Liver (tissue), 9 donors: ENCODE data around the gene CRK. TPM values are rescaled to one million over a fixed set of nuclear protein-coding genes. Genes with fewer than 3 reads are reported as not detected.

Experiments
- DNase-seq: peaks from one replicate; pipeline ENCODE4 v3.0.0-alpha.2; 2017; ENCODE audit warnings: low spot score
- H3K27ac ChIP-seq, 2 donors: one replicate each; pipeline ENCODE4 v1.7.0; 2013; ENCODE audit warnings: inconsistent platforms in 2 of 2, low read length in 2 of 2, control low read depth in 1 of 2, low read depth in 1 of 2, mild to moderate bottlenecking in 1 of 2
- H3K27me3 ChIP-seq, 4 donors: one replicate each; pipeline versions ENCODE4 v1.6.1 to v1.7.0; 2013; ENCODE audit warnings: low read length in 3 of 4, inconsistent platforms in 1 of 4, mild to moderate bottlenecking in 1 of 4, moderate library complexity in 1 of 4; ENCODE audit not compliant: control insufficient read depth in 4 of 4, insufficient read depth in 4 of 4
- H3K36me3 ChIP-seq, 4 donors: one replicate each; pipeline versions ENCODE4 v1.6.1 to v1.7.0; 2013; ENCODE audit warnings: low read length in 3 of 4, mild to moderate bottlenecking in 3 of 4, low read depth in 1 of 4, moderate library complexity in 1 of 4; ENCODE audit not compliant: control insufficient read depth in 4 of 4, insufficient read depth in 3 of 4
- H3K4me1 ChIP-seq, 4 donors: one replicate each; pipeline versions ENCODE4 v1.6.1 to v1.7.0; 2013; ENCODE audit warnings: low read length in 3 of 4, mild to moderate bottlenecking in 3 of 4, moderate library complexity in 1 of 4; ENCODE audit not compliant: control insufficient read depth in 4 of 4, insufficient read depth in 4 of 4
- H3K4me3 ChIP-seq, 3 donors: one replicate each; pipeline versions ENCODE4 v1.6.1 to v1.7.0; 2013; ENCODE audit warnings: low read length in 3 of 3, control low read depth in 1 of 3, low read depth in 1 of 3, mild to moderate bottlenecking in 1 of 3
- H3K9ac ChIP-seq, 2 donors: one replicate each; pipeline ENCODE4 v1.7.0; 2013; ENCODE audit warnings: low read length in 2 of 2, mild to moderate bottlenecking in 2 of 2, moderate library complexity in 2 of 2, control low read depth in 1 of 2, low read depth in 1 of 2
- H3K9me3 ChIP-seq, 4 donors: one replicate each; pipeline versions ENCODE4 v1.6.1 to v1.7.0; 2013; ENCODE audit warnings: low read length in 3 of 4; ENCODE audit not compliant: control insufficient read depth in 4 of 4
- ATF3 ChIP-seq: IDR thresholded peaks from 2 replicates; pipeline ENCODE4 v1.6.1; 2016; ENCODE audit warnings: antibody characterized with exemption
- CTCF ChIP-seq: fragments of 150-350 bp; IDR thresholded peaks from 2 replicates; pipeline ENCODE4 v1.5.1; 2017; ENCODE audit warnings: improper control_type of control experiment, low read depth, low read length; ENCODE audit not compliant: missing input control
- EGR1 ChIP-seq, 2 donors: IDR thresholded peaks; 2 replicates each; pipeline ENCODE4 v1.6.1; 2016 to 2018; ENCODE audit warnings: antibody characterized with exemption in 2 of 2, low read depth in 2 of 2
- FOXA1 ChIP-seq: IDR thresholded peaks from 2 replicates; pipeline ENCODE4 v1.6.1; 2016; ENCODE audit warnings: antibody characterized with exemption
- FOXA2 ChIP-seq: IDR thresholded peaks from 2 replicates; pipeline ENCODE4 v1.6.1; 2016; ENCODE audit warnings: antibody characterized with exemption
- HNF4A ChIP-seq, 2 donors: conservative IDR thresholded peaks; 2 replicates each; pipeline ENCODE4 v1.6.1; 2016; ENCODE audit warnings: antibody characterized with exemption in 2 of 2, mild to moderate bottlenecking in 2 of 2
- JUND ChIP-seq, 2 donors: IDR thresholded peaks; 2 replicates each; pipeline ENCODE4 v1.6.1; 2016; ENCODE audit warnings: antibody characterized with exemption in 2 of 2
- MAX ChIP-seq: IDR thresholded peaks from 2 replicates; pipeline ENCODE4 v1.6.1; 2016; ENCODE audit warnings: antibody characterized with exemption
- NR2F2 ChIP-seq: IDR thresholded peaks from 2 replicates; pipeline ENCODE4 v1.6.1; 2016; ENCODE audit warnings: antibody characterized with exemption
- REST ChIP-seq: IDR thresholded peaks from 2 replicates; pipeline ENCODE4 v1.6.1; 2016; ENCODE audit warnings: antibody characterized with exemption, mild to moderate bottlenecking
- ZBTB33 ChIP-seq: IDR thresholded peaks from 2 replicates; pipeline ENCODE4 v1.6.1; 2016; ENCODE audit warnings: antibody characterized with exemption
- whole genome bisulfite sequencing: extraction: QIAGEN DNeasy Blood & Tissue Kit; methylation state at CpG from one replicate; pipeline ENCODE4 v1.1.7; 2013; 5-methylcytosine and 5-hydroxymethylcytosine counted together
- polyA plus RNA-seq, 2 donors: library from polyadenylated mRNA; stranded (reverse) in 1 of 2; unstranded in 1 of 2; fragments of 200-250 nt in 1 of 2; fragments of >200 nt in 1 of 2; fragmentation: Nextera tagmentation in 1 of 2; extraction: Ambion mirVana in 1 of 2; gene quantifications; one replicate each; pipeline versions ENCODE4 v1.2.1 to v1.2.3, GENCODE V29; 2013 to 2015
- total RNA-seq, 2 donors: library from RNA; depleted of rRNA; stranded (reverse); fragments of >200 nt; gene quantifications; one replicate each; pipeline ENCODE4 v1.2.3, GENCODE V29; 2014
- donor health status: healthy.
- donor health status: healthy.
- donor health status: healthy.
- donor health status: healthy.
- donor health status: healthy.

The CRK gene
- total and polyA plus RNA-seq, 4 donors = 29.5 to 69.9 (median 34.8) TPM

- Histone ChIP-seq H3K4me1 (peaks cover 0 to 4% (median 1%) of the 10 kb centered on the region in 4 donors), H3K27me3 (no peaks in the 10 kb centered on the region), H3K4me3 (no peak overlapping the region), H3K9me3 (no peaks in the 10 kb centered on the region), H3K27ac (no peak overlapping the region), H3K36me3 (peaks cover 0 to 4% (median 2%) of the 10 kb centered on the region in 4 donors), H3K9ac (no peak overlapping the region)
- 98% methylated on average over 4 of the region's 4 CpGs for WGBS
- DNase-seq = no peak
- TF ChIP-seq FOXA1 = no peak
- TF ChIP-seq EGR1 (IDR thresholded peaks at IDR 0.05; ENCODE audit: low read depth in 2 of 2) = no peak
- TF ChIP-seq CTCF = no peak
- no peak for TF ChIP-seq REST
Measured at GRCh38 chr17:1442187-1442586, 13.8 kb downstream of the CRK start.

- Histone ChIP-seq H3K9me3 (no peaks in the 10 kb centered on the region), H3K27me3 (no peaks in the 10 kb centered on the region), H3K36me3 (peaks cover 8 to 14% (median 10%) of the 10 kb centered on the region in 4 donors), H3K4me1 (peaks cover 0 to 4% (median 1%) of the 10 kb centered on the region in 4 donors), H3K9ac (no peak overlapping the region), H3K4me3 (no peak overlapping the region), H3K27ac (no peak overlapping the region)
- TF ChIP-seq FOXA2 (no peak), EGR1 (IDR thresholded peaks at IDR 0.05; ENCODE audit: low read depth in 2 of 2) (no peak), JUND (IDR thresholded peaks at IDR 0.05) (no peak), FOXA1 (no peak), NR2F2 (no peak), ZBTB33 (no peak), CTCF (no peak), MAX (no peak), HNF4A (conservative IDR thresholded peaks at IDR 0.05) (no peak), ATF3 (no peak)
- WGBS = 97% methylated on average over 8 of the region's 8 CpGs
- DNase-seq = no peak
Measured at GRCh38 chr17:1440921-1441320, 15.1 kb downstream of the CRK start.
